AG09309 (cell line): ENCODE measurements around the gene COL20A1.

Experiments
- DNase-seq: peaks from one replicate; pipeline ENCODE4 v3.0.0-alpha.2; 2010; ENCODE audit warnings: low read depth
- H3K4me3 ChIP-seq: 2 replicates; pipeline ENCODE4 v1.5.1; 2011; ENCODE audit warnings: mild to moderate bottlenecking, low read depth, low read length, moderate library complexity; ENCODE audit not compliant: control insufficient read depth
- TF ChIP-seq, protein P1 (sequence below): IDR thresholded peaks from 2 replicates; pipeline ENCODE4 v1.5.1; 2011; ENCODE audit warnings: mild to moderate bottlenecking, low read depth, low read length, inconsistent platforms; ENCODE audit not compliant: insufficient read depth, control insufficient read depth; ENCODE audit errors: missing control alignments

COL20A1 gene

DNA sequence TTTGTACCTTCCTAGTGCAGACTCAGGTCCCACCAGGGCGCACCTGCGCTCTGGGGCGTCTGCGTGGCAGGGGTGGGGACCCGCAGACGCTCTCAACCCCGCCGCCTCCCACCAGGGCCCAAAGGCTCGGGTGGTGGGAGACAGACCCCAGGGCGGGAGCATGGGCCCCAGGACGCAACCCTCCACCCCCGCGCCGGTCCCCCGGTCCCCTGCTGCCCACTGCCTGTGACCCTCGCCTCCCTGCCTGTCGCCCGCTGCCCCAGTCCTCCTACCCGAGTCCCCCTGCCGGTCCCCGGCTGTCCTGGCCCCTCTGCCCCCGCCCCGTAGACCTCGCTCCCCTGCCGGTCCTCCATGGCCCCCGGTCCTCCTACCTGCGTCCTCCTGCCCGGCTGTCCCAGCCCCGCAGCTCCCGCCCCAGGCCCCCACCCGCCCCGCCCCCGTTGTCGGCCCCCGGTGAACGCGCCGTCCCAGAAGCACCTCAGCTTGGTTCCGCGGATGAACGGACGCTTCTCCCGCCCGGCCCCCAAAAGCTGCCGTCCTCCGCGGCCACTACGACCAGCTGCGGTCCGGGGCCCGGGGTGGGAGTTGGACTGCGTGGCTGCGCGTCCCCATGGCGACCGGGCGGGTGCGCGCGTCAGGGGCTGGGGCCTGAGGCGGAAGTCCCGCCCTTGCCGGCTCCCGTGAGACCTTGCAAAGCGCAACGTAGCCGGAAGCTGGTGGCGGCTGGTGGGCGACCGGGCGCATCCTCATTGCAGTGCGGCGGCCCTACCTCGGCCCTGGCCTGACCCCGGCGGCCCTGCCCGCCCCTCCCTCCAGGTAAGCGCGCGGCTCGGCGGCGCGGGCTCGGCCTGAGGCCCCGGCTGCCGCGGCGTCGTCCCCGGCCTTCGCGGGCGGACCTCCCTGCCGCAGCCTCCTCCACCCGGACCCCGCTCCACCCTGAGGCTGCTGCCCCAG lies 20.6 kb upstream of the COL20A1 start, which contains the start of gene ARFGAP1:
Gene ARFGAP1, plus strand, starts transcription at position 709 of the 954 bp plus-strand sequence. CDS start 2,768 bp downstream, outside the sequence.
- peak; percentile 44 for DNase-seq
- TF ChIP-seq, protein P1, sequence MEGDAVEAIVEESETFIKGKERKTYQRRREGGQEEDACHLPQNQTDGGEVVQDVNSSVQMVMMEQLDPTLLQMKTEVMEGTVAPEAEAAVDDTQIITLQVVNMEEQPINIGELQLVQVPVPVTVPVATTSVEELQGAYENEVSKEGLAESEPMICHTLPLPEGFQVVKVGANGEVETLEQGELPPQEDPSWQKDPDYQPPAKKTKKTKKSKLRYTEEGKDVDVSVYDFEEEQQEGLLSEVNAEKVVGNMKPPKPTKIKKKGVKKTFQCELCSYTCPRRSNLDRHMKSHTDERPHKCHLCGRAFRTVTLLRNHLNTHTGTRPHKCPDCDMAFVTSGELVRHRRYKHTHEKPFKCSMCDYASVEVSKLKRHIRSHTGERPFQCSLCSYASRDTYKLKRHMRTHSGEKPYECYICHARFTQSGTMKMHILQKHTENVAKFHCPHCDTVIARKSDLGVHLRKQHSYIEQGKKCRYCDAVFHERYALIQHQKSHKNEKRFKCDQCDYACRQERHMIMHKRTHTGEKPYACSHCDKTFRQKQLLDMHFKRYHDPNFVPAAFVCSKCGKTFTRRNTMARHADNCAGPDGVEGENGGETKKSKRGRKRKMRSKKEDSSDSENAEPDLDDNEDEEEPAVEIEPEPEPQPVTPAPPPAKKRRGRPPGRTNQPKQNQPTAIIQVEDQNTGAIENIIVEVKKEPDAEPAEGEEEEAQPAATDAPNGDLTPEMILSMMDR, result no peak
- H3K4me3 ChIP-seq, result peak within 1 kb of the TSS; percentile 91

- no peak for DNase-seq
- TF ChIP-seq, protein P1, result no peak
- peak overlapping the region; percentile 91 for H3K4me3 ChIP-seq
These were observed 19.9 kb upstream of the COL20A1 start for GRCh38 chr20:63273059-63273579.

DNA sequence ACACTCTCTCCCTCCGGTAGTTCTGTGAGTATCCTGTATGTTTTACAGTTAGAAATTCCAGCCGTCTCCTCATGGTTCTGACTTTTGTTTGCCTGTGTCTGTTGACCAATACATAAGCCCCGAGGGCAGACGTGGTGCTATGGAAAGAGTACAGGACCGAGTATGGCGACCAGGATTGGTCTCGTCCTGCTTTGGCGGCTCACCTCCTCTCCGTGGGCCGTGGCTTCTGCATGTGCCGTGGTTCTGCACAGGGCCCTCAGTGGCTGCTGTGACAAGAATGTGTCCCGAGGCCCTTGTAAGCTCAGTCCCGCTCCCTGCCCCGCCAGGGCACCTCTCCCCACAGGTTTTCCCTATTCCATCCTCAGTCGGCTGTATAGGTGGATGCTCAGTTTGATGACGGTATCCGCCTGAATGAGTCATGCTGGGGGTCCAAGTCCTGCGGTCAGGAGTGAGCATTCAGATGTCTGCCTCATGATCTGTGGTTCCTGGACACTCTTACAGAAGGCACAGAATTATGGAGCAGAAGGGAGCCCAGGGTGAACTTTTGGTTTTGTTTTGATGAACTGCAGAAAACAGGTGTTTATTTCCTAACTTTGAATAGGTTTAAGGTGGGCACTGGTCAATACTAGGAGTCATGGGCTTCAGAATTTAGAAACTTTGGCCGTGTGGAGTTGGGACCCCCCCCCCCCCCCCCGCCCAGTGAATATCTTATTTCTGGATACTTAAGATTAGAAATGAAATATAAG lies 19.2 kb upstream of the COL20A1 start:
- DNase-seq, result peak; percentile 14
- TF ChIP-seq, protein P1, result no peak
- peak overlapping the region; percentile 91 for H3K4me3 ChIP-seq

DNA sequence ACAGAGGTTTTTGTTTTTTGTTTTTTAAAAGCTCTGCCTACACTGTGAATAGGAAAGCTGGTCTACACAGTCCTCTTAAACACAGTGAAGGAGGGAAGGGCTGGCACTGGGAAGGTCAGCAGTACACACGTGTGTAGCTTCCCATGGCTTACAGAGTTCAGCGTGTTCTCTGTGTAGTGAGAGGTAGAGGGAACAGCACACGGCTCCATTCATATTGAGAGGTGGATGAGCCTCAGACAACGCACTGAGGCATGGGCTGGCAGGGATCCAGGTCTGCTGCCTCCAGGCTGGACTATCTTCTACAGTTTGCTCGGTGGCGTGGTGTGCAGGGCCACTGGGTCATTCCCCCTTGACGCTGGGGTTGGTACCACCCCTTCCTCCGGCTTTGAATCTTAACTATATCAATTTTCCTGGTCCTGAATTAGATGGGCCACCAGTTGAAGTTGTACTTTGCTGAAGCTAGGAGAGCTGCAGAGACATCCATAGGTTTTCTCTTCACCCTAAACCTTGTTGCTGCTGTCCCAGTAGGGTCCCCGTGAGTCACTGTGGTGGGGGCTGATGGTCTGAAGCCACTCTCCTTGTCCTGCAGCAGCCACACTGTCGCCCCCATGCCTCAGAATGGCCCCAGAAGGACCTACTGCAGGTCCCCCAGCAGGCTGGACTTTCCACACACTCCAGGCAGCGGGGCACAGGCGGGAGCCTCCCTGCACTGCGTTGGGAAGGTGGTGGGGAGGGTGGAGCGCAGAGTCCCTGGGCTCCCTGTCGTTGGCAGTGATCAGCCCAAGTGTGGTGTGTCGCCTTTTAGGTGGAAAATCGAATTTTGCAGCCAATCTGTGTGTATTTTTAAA lies 18.4 kb upstream of the COL20A1 start:
- no peak for DNase-seq
- peak overlapping the region; percentile 12 for H3K4me3 ChIP-seq
- TF ChIP-seq, protein P1, result no peak

- H3K4me3 ChIP-seq, result no peak overlapping the region
- TF ChIP-seq, protein P1, result no peak
- no peak for DNase-seq
These were observed 17.2 kb upstream of the COL20A1 start for GRCh38 chr20:63275825-63276224.
